Lung (tissue), 12 donors: Measurements from ENCODE around the gene CDKL4. TPM values are rescaled to one million over a fixed set of nuclear protein-coding genes. Genes with fewer than 3 reads are reported as not detected.
"Not testable (repeated sequence)": the region's sequence is repeated elsewhere in the genome, so short reads cannot be mapped to it uniquely, and the experiment has no call there.

Experiments
- ATAC-seq: fragments of 200-7000 bp; cut with Tn5 transposase; one replicate; pipeline ENCODE4 v1.9.1; 2020; ENCODE audit warnings: moderate number of reproducible peaks; ENCODE audit not compliant: insufficient read depth, low FRiP score
- DNase-seq, 3 donors: peaks; one replicate each; pipeline ENCODE4 v3.0.0-alpha.2; 2013 to 2017
- H3K27ac ChIP-seq, 2 donors: one replicate each; pipeline ENCODE4 v1.5.1; 2013; ENCODE audit warnings: mild to moderate bottlenecking in 2 of 2, moderate library complexity in 2 of 2, control low read depth in 1 of 2, inconsistent platforms in 1 of 2, low read depth in 1 of 2, low read length in 1 of 2
- H3K27me3 ChIP-seq, 3 donors: one replicate each; pipeline ENCODE4 v1.5.1; 2013; ENCODE audit warnings: low read length in 2 of 3; ENCODE audit not compliant: control insufficient read depth in 3 of 3, insufficient read depth in 3 of 3
- H3K36me3 ChIP-seq, 4 donors: one replicate each; pipeline ENCODE4 v1.5.1; 2013; ENCODE audit warnings: low read length in 4 of 4, mild to moderate bottlenecking in 1 of 4, moderate library complexity in 1 of 4; ENCODE audit not compliant: control insufficient read depth in 4 of 4, insufficient read depth in 4 of 4
- H3K4me1 ChIP-seq, 5 donors: one replicate each; pipeline ENCODE4 v1.5.1; 2013; ENCODE audit warnings: low read length in 5 of 5, mild to moderate bottlenecking in 2 of 5, moderate library complexity in 1 of 5; ENCODE audit not compliant: control insufficient read depth in 5 of 5, insufficient read depth in 5 of 5
- H3K4me3 ChIP-seq: one replicate; pipeline ENCODE4 v1.5.1; 2013; ENCODE audit warnings: mild to moderate bottlenecking, control low read depth, moderate library complexity
- H3K9ac ChIP-seq, 2 donors: one replicate each; pipeline ENCODE4 v1.5.1; 2013; ENCODE audit warnings: low read length in 2 of 2, control low read depth in 1 of 2; ENCODE audit not compliant: insufficient read depth in 1 of 2
- H3K9me3 ChIP-seq, 4 donors: one replicate each; pipeline ENCODE4 v1.5.1; 2013; ENCODE audit warnings: low read length in 3 of 4, mild to moderate bottlenecking in 1 of 4, moderate library complexity in 1 of 4; ENCODE audit not compliant: control insufficient read depth in 4 of 4, insufficient read depth in 3 of 4
- WGBS, 2 donors: extraction: QIAGEN DNeasy Blood & Tissue Kit; methylation state at CpG; one replicate each; pipeline ENCODE4 v1.1.7; 2013; 5-methylcytosine and 5-hydroxymethylcytosine counted together
- polyA plus RNA-seq, 2 donors: library from polyadenylated mRNA; stranded (reverse); fragments of 200-250 nt; gene quantifications; one replicate each; pipeline ENCODE4 v1.2.1, GENCODE V29; 2013
- total RNA-seq, 2 donors: library from RNA; depleted of rRNA in 1 of 2; stranded (reverse); fragments of >200 nt in 1 of 2; gene quantifications; one replicate each; pipeline ENCODE4 v1.2.1, GENCODE V29; 2014 to 2021
- TF ChIP-seq, protein P1 (sequence below): IDR thresholded peaks from 2 replicates; pipeline ENCODE4 v1.5.1; 2012; ENCODE audit warnings: mild to moderate bottlenecking; ENCODE audit errors: control extremely low read depth, extremely low read depth
- donor health status: control.
- donor health status: control.
- donor health status: Bipolar disorder and iron deficiency.
- donor health status: healthy.
- donor health status: DM: yes; HTN: yes; CAD: no.

The CDKL4 gene
- total and polyA plus RNA-seq, 4 donors: 0.10 to 6.5 (median 1.0) TPM

DNA sequence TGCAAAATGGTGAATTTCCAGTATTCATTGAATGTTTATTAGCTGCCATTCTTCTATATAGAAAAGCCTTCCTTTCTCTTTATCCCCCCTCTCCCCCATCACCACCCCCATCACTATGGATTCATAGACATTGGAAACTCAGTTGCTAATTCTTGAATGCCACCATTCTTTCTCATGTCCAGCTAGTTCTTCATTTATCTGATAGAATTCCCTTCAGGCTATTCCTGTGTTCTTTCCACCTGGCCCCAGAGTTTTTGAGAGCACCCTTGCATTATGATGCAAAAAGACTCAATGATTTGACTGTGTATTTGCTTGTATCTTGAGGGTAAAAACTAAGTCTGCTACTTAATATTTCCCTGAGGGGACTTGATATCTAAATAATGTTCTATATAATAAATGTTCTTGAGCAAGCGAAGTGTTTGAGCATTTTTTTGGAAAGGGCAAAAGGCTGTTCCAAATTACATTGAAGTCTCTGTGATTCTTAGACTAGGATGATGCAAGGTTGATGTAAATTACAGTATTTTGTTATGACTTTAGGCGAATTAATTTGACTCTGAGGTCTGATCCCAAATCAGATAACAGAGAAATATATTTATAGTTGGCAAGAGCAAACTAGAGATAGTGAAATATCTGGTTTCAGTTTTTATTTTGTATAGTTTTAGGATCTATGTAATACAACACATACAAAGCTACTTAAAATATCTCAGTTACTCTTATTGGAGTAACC is 104.1 kb downstream of the CDKL4 start:
- H3K27me3 ChIP-seq: no peaks in the 10 kb centered on the region
- H3K27ac ChIP-seq: no peak overlapping the region
- 65 to 69% methylated on average over 2 of the region's 2 CpGs for WGBS, 2 donors
- H3K4me1 ChIP-seq: peaks cover 0 to 8% (median 0%) of the 10 kb centered on the region in 5 donors
- H3K36me3 ChIP-seq: no peaks in the 10 kb centered on the region
- no peaks in the 10 kb centered on the region for H3K9me3 ChIP-seq
- no peak overlapping the region for H3K4me3 ChIP-seq
- DNase-seq: no peak
- H3K9ac ChIP-seq: no peak overlapping the region
- TF ChIP-seq, protein P1, sequence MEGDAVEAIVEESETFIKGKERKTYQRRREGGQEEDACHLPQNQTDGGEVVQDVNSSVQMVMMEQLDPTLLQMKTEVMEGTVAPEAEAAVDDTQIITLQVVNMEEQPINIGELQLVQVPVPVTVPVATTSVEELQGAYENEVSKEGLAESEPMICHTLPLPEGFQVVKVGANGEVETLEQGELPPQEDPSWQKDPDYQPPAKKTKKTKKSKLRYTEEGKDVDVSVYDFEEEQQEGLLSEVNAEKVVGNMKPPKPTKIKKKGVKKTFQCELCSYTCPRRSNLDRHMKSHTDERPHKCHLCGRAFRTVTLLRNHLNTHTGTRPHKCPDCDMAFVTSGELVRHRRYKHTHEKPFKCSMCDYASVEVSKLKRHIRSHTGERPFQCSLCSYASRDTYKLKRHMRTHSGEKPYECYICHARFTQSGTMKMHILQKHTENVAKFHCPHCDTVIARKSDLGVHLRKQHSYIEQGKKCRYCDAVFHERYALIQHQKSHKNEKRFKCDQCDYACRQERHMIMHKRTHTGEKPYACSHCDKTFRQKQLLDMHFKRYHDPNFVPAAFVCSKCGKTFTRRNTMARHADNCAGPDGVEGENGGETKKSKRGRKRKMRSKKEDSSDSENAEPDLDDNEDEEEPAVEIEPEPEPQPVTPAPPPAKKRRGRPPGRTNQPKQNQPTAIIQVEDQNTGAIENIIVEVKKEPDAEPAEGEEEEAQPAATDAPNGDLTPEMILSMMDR: no peak
- no peak for ATAC-seq

DNA sequence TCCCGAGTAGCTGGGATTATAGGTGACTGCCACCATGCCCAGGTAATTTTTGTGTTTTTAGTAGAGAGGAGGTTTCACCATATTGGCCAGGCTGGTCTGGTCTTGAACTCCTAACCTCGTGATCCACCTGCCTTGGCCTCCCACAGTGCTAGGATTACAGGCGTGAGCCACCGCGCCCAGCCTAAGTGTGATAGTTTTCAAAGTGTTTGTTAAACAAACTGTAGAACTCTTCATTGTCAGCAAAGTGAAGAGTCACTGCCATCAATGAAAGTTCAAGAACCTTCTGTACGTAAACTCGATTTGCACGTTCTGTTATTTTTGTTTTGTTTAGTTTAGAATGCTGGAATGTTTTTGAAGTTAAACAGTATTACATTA is 104.9 kb downstream of the CDKL4 start:
- Histone ChIP-seq H3K4me3 (no peak overlapping the region), H3K27me3 (no peaks in the 10 kb centered on the region), H3K9ac (no peak overlapping the region), H3K4me1 (peaks cover 0 to 8% (median 0%) of the 10 kb centered on the region in 5 donors), H3K9me3 (no peaks in the 10 kb centered on the region), H3K27ac (no peak overlapping the region), H3K36me3 (no peaks in the 10 kb centered on the region)
- TF ChIP-seq, protein P1: no peak
- DNase-seq (no peak), ATAC-seq (no peak)
- WGBS, 2 donors: 84 to 91% methylated on average over 8 of the region's 8 CpGs

DNA sequence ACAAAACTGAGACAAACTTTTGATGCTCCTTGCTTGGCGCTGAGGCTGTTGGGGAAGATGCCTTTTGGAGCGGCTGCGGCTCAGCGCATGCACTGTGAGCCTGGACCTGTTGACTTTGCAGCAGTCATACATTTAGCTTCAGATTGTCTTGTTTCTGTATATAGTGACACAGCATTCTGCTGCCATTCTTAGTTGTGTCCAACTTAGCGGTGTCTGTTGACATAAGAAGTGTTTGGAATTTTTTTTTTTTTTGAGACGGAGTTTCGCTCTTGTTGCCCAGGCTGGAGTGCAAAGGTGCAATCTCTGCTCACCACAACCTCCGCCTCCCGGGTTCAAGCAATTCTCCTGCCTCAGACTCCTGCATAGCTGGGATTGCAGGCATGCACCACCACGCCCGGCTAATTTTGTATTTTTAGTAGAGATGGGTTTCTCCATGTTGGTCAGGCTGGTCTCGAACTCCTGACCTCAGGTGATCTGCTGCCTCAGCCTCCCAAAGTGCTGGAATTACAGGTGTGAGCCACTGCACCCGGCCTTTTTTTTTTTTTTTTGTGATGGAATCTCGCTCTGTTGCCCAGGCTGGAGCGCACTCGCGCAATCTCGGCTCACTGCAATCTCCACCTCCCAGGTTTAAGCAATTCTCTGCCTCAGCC is 105.5 kb downstream of the CDKL4 start:
- H3K4me3 ChIP-seq, DNase-seq, H3K9ac ChIP-seq, H3K36me3 ChIP-seq, H3K4me1 ChIP-seq, H3K9me3 ChIP-seq, ATAC-seq, H3K27ac ChIP-seq, H3K27me3 ChIP-seq: not testable (repeated sequence)
- WGBS, 2 donors: 89 to 94% methylated on average over 18 of the region's 18 CpGs

DNA sequence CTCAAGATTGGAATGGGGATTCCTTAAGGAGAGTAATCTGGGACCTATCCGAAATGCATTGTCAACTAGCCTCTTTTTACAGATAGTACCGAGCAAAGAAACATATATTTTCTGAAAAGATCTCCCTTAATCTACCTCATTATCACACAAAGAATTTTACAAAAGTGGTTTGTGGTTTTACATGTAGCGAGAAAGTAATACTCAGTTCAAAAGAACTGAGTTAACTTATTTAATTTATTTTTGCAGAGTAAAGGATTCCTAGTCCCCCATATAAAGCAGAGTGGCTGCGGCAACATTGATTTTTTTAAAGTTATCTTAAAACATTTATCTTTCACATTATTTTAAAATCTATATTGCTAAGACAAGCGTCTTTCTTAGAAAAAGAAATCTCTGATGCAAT is 107.0 kb downstream of the CDKL4 start:
- H3K9me3 ChIP-seq: no peaks in the 10 kb centered on the region
- ATAC-seq (no peak), DNase-seq (no peak)
- TF ChIP-seq, protein P1: no peak
- 78 to 83% methylated on average over 5 of the region's 5 CpGs for WGBS, 2 donors
- peaks cover 0 to 8% (median 0%) of the 10 kb centered on the region in 5 donors for H3K4me1 ChIP-seq
- no peak overlapping the region for H3K4me3 ChIP-seq
- H3K36me3 ChIP-seq: no peaks in the 10 kb centered on the region
- H3K27me3 ChIP-seq: no peaks in the 10 kb centered on the region
- H3K9ac ChIP-seq: no peak overlapping the region
- no peak overlapping the region for H3K27ac ChIP-seq
